Spleen (tissue), 11 donors: ENCODE measurements around the gene JDP2. TPM values are rescaled to one million over a fixed set of nuclear protein-coding genes. Genes with fewer than 3 reads are reported as not detected.

ENCODE experiments used
- DNase-seq: peaks from one replicate; pipeline ENCODE4 v3.0.0-alpha.2; 2020
- H3K27ac ChIP-seq, 8 donors: fragments of 200-600 bp; sonication (generic) in 7 of 8; 1 replicate in 4 of 8; 2 replicates in 4 of 8; pipeline versions ENCODE4 v1.5.0 to v1.8.0; 2016 to 2021; ENCODE audit warnings: inconsistent platforms in 4 of 8, mild to moderate bottlenecking in 4 of 8, moderate library complexity in 1 of 8
- H3K27me3 ChIP-seq, 7 donors: fragments of 200-600 bp; sonication (generic) in 6 of 7; replicated peaks in 1 of 7; 1 replicate in 4 of 7; 2 replicates in 3 of 7; pipeline versions ENCODE4 v1.5.0 to v1.8.0; 2016 to 2021; ENCODE audit warnings: inconsistent platforms in 3 of 7, mild to moderate bottlenecking in 1 of 7
- H3K36me3 ChIP-seq, 6 donors: fragments of 200-600 bp; sonication (generic) in 5 of 6; 1 replicate in 4 of 6; 2 replicates in 2 of 6; pipeline versions ENCODE4 v1.5.0 to v1.8.0; 2016 to 2021; ENCODE audit warnings: inconsistent platforms in 2 of 6
- H3K4me1 ChIP-seq, 6 donors: fragments of 200-600 bp; sonication (generic) in 5 of 6; 1 replicate in 3 of 6; 2 replicates in 3 of 6; pipeline versions ENCODE4 v1.5.0 to v1.8.0; 2016 to 2021; ENCODE audit warnings: inconsistent platforms in 3 of 6
- H3K4me3 ChIP-seq, 8 donors: fragments of 200-600 bp; sonication (generic) in 7 of 8; 1 replicate in 4 of 8; 2 replicates in 4 of 8; pipeline versions ENCODE4 v1.5.0 to v1.8.0; 2016 to 2021; ENCODE audit warnings: inconsistent platforms in 4 of 8, mild to moderate bottlenecking in 4 of 8, moderate library complexity in 2 of 8
- H3K9me3 ChIP-seq, 8 donors: fragments of 200-600 bp; sonication (generic) in 7 of 8; 1 replicate in 4 of 8; 2 replicates in 4 of 8; pipeline versions ENCODE4 v1.5.0 to v1.8.0; 2016 to 2021; ENCODE audit warnings: inconsistent platforms in 4 of 8
- POLR2A ChIP-seq, 3 donors: fragments of 450-650 bp; IDR thresholded peaks; one replicate each; pipeline ENCODE4 v1.5.1; 2017; ENCODE audit warnings: antibody characterized with exemption in 3 of 3, mild to moderate bottlenecking in 1 of 3
- POLR2AphosphoS5 ChIP-seq, 3 donors: sonication (generic); formaldehyde crosslinking; IDR thresholded peaks; one replicate each; pipeline ENCODE4 v1.5.1; 2017; ENCODE audit warnings: antibody characterized with exemption in 3 of 3
- WGBS, 5 donors: extraction: QIAGEN DNeasy Blood & Tissue Kit in 3 of 5; methylation state at CpG; one replicate each; pipeline versions ENCODE4 v1.1.5 to v1.1.7; 2013 to 2018; 5-methylcytosine and 5-hydroxymethylcytosine counted together
- intact Hi-C: fragments of 100-400 bp; cut with DNase I; formaldehyde crosslinking; loops from one replicate; pipeline ENCODE4 v1.15.0; 2023; ENCODE audit warnings: low total_unique reads
- polyA plus RNA-seq, 3 donors: library from polyadenylated mRNA; stranded (reverse); fragments of 200-250 nt; gene quantifications; one replicate each; pipeline ENCODE4 v1.2.1, GENCODE V29; 2013
- total RNA-seq, 7 donors: library from RNA; depleted of rRNA in 3 of 7; stranded (reverse); fragments of >200 nt in 3 of 7; fragmentation: NEBNext Ultra II Directional in 4 of 7; extraction: Animal tissue kit (Norgen Biotek cat#: 25700) in 4 of 7; gene quantifications; one replicate each; pipeline versions ENCODE4 v1.1.0 to v1.2.1, GENCODE V29; 2016 to 2021
- TF ChIP-seq, protein P1 (sequence below), 11 experiments: fragments of 200-600 bp in 7 of 11; fragments of 450-650 bp in 4 of 11; sonication (generic) in 4 of 11; IDR thresholded peaks in 8 of 11; conservative IDR thresholded peaks in 3 of 11; 1 replicate in 7 of 11; 2 replicates in 4 of 11; pipeline versions ENCODE4 v1.4.0 to v1.8.0; 2016 to 2021; ENCODE audit warnings: antibody characterized with exemption in 11 of 11, inconsistent platforms in 4 of 11, mild to moderate bottlenecking in 1 of 11
- donor health status: healthy with polysubstance abuse.
- donor health status: DM: no; HTN: no; CAD: no; lungs with moderate emphysema.
- donor health status: DM: no; HTN: no; CAD: no.
- donor health status: Bipolar disorder and iron deficiency.
- donor health status: healthy.
- donor health status: DM: no; HTN: no; CAD: no.
- donor health status: DM: yes; HTN: yes; CAD: no.

Gene JDP2
- total and polyA plus RNA-seq, 10 donors: 18.2 to 144 (median 91.8) TPM

DNA sequence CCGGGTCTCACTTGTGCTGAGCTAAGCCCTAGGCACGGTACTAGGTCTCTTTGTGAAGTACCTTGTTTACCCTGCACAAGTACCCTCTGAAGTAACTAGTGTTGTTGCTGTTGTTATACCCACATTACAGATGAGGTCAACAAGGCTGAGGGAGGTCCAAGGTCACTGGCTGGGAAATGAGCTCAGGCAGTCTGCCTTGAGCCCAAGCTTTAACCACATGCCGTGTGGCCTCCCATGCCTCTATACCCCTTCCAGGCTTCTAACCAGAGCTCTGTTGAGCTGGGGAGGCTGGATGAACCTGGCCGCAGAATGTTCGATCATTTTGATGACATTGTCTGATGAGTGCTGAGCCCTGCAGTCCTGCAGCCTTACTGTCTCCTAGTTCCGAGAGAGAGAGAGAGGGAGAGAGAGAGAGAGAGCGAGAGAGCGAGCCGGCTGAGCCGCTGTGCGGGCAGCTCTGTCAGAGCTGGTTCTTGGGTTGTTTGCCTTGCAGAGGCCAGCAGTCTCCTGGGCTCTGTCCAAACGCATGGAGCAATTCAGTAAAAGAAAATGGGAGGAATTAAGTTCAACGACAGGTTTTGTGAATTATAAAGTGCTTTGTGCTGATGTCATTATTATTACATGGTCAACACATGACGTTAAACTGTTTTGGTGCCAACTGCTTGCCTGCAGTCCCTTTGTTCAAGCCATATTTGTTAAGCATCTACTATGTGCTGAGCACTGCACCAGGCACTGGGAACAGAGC is 13.1 kb downstream of the JDP2 start:
- peaks cover 0 to 99% (median 27%) of the 10 kb centered on the region in 6 donors for H3K36me3 ChIP-seq
- H3K4me1 ChIP-seq: peaks cover 13 to 100% (median 71%) of the 10 kb centered on the region in 6 donors
- H3K4me3 ChIP-seq: peak overlapping the region in 1 of 8 donors; percentile 20
- H3K27ac ChIP-seq: peak overlapping the region in 6 of 8 donors; percentile 19 to 81 (median 67)
- peak in 1 of 3 donors; percentile 36 for TF ChIP-seq POLR2AphosphoS5 (IDR thresholded peaks at IDR 0.05)
- TF ChIP-seq, protein P1, sequence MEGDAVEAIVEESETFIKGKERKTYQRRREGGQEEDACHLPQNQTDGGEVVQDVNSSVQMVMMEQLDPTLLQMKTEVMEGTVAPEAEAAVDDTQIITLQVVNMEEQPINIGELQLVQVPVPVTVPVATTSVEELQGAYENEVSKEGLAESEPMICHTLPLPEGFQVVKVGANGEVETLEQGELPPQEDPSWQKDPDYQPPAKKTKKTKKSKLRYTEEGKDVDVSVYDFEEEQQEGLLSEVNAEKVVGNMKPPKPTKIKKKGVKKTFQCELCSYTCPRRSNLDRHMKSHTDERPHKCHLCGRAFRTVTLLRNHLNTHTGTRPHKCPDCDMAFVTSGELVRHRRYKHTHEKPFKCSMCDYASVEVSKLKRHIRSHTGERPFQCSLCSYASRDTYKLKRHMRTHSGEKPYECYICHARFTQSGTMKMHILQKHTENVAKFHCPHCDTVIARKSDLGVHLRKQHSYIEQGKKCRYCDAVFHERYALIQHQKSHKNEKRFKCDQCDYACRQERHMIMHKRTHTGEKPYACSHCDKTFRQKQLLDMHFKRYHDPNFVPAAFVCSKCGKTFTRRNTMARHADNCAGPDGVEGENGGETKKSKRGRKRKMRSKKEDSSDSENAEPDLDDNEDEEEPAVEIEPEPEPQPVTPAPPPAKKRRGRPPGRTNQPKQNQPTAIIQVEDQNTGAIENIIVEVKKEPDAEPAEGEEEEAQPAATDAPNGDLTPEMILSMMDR (IDR thresholded peaks at IDR 0.05 in 8 of 11, conservative IDR thresholded peaks at IDR 0.05 in 3 of 11): no peak
- intact Hi-C loops: no loop called here
- H3K27me3 ChIP-seq: no peaks in the 10 kb centered on the region
- H3K9me3 ChIP-seq: no peaks in the 10 kb centered on the region
- 46 to 73% (median 66%) methylated on average over 14 of the region's 14 CpGs for WGBS, 5 donors
- DNase-seq: no peak

DNA sequence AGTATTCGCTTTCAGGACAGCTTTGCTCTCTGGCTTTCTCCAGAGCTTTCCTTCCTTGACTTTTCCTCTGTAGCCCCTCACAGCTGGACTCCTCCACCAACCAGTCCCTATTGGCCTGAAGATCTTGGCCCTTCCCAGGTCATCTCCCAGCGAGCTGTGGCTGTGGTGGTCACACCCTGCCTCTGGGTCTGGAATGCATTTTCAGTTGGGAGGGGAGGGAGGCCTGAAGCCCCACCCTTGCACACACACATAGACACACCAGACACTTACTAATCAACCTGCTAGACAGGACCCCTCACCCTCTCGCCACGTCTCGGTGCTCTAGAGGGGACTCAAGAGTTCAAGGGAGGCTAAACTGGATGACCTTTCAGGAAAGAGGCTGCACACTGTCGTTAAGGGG is 13.9 kb downstream of the JDP2 start:
- Histone ChIP-seq H3K4me1 (peaks cover 10 to 100% (median 69%) of the 10 kb centered on the region in 6 donors), H3K27ac (peak overlapping the region in 5 of 8 donors; percentile 22 to 81 (median 61)), H3K36me3 (peaks cover 0 to 99% (median 27%) of the 10 kb centered on the region in 6 donors), H3K27me3 (no peaks in the 10 kb centered on the region), H3K4me3 (no peak overlapping the region), H3K9me3 (no peaks in the 10 kb centered on the region)
- WGBS, 5 donors: 47 to 79% (median 78%) methylated on average over 6 of the region's 6 CpGs
- DNase-seq: no peak
- no peak for TF ChIP-seq POLR2AphosphoS5 (IDR thresholded peaks at IDR 0.05)
- TF ChIP-seq, protein P1 (IDR thresholded peaks at IDR 0.05 in 8 of 11, conservative IDR thresholded peaks at IDR 0.05 in 3 of 11): no peak
- TF ChIP-seq POLR2A (IDR thresholded peaks at IDR 0.05): no peak
- intact Hi-C loops: no loop called here

DNA sequence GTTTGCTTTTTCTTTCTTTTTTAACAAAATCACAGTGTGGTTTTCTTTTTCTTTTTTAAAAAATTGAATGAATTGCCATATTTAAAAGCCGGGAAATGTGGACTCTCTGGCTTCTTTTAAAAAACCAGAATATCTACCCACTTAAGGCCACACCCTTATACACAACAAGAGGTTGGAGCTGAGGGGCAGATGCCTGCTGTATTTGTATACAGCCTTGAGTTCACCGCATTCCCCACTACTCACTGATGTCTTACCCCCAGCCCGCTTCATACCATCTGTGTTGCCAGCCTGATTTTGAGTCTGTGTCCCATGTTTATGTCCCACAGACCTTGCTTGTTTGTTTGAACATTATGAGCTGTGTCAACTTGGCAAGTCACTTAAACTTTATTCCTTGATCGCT is 14.3 kb downstream of the JDP2 start:
- Histone ChIP-seq H3K27ac (peak overlapping the region in 6 of 8 donors; percentile 16 to 81 (median 50)), H3K27me3 (no peaks in the 10 kb centered on the region), H3K4me3 (no peak overlapping the region), H3K9me3 (no peaks in the 10 kb centered on the region), H3K36me3 (peaks cover 0 to 99% (median 27%) of the 10 kb centered on the region in 6 donors), H3K4me1 (peaks cover 10 to 100% (median 67%) of the 10 kb centered on the region in 6 donors)
- TF ChIP-seq POLR2AphosphoS5 (IDR thresholded peaks at IDR 0.05) (no peak), POLR2A (IDR thresholded peaks at IDR 0.05) (no peak)
- TF ChIP-seq, protein P1 (IDR thresholded peaks at IDR 0.05 in 8 of 11, conservative IDR thresholded peaks at IDR 0.05 in 3 of 11): no peak
- WGBS, 5 donors: 78 to 90% (median 83%) methylated on average over 4 of the region's 4 CpGs
- no peak for DNase-seq
- intact Hi-C loops: no loop called here

DNA sequence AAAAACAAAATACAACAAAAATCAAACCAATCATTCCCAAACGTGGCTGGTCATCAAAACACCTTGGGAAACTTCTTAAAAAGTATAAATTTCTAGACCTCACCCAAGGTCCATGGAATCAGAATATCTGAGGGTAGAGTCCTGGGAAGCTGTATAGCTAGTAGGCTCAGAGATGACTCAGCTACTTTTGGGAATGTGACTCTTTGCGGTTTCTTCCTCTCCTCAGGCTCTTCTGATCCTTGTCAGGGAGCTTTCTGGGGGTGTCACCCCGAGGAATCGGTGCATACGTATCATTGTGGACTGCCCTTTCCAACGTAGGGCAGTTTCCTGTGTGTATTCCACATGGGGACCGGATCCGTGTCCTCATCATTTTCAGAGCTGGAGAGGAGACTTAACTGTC is 14.8 kb downstream of the JDP2 start:
- 47 to 75% (median 51%) methylated on average over 8 of the region's 8 CpGs for WGBS, 5 donors
- Histone ChIP-seq H3K4me3 (no peak overlapping the region), H3K4me1 (peaks cover 10 to 98% (median 64%) of the 10 kb centered on the region in 6 donors), H3K9me3 (no peaks in the 10 kb centered on the region), H3K36me3 (peaks cover 0 to 99% (median 26%) of the 10 kb centered on the region in 6 donors), H3K27me3 (no peaks in the 10 kb centered on the region), H3K27ac (peak overlapping the region in 7 of 8 donors; percentile 16 to 81 (median 55))
- intact Hi-C loops: no loop called here
- no peak for DNase-seq
- TF ChIP-seq, protein P1 (IDR thresholded peaks at IDR 0.05 in 8 of 11, conservative IDR thresholded peaks at IDR 0.05 in 3 of 11): no peak
- TF ChIP-seq POLR2A (IDR thresholded peaks at IDR 0.05) (no peak), POLR2AphosphoS5 (IDR thresholded peaks at IDR 0.05) (no peak)
